B cell (primary cell): ENCODE results near the gene HECA. TPM values are rescaled to one million over a fixed set of nuclear protein-coding genes. Genes with fewer than 3 reads are reported as not detected.

Source experiments
- ATAC-seq: fragments of 200-7000 bp; cut with Tn5 transposase; one replicate; pipeline ENCODE4 v1.10.0; 2021; ENCODE audit warnings: low read depth, mild to moderate bottlenecking, moderate number of reproducible peaks, moderate library complexity
- CTCF ChIA-PET: fragments of 350-600 bp; sonication (Branson Sonifier 250); formaldehyde crosslinking; loops from one replicate; lab custom pipeline; 2021; ENCODE audit warnings: antibody characterized with exemption, inconsistent platforms; lab: Charles Lee
- POLR2A ChIA-PET: fragments of 350-600 bp; sonication (Branson Sonifier 250); formaldehyde crosslinking; loops from one replicate; lab custom pipeline; 2021; ENCODE audit warnings: antibody characterized with exemption; lab: Charles Lee
- DNase-seq: peaks from one replicate; pipeline ENCODE4 v3.0.0; 2013
- H2AFZ ChIP-seq: 2 replicates; pipeline ENCODE4 v1.6.1; 2012; ENCODE audit warnings: mild to moderate bottlenecking, low read depth, low read length; ENCODE audit not compliant: insufficient read depth, poor library complexity, severe bottlenecking
- H3K27ac ChIP-seq, 2 donors: 1 replicate in 1 of 2; 2 replicates in 1 of 2; pipeline ENCODE4 v1.5.1; 2012 to 2013; ENCODE audit warnings: low read length in 2 of 2, mild to moderate bottlenecking in 2 of 2, moderate library complexity in 1 of 2
- H3K27me3 ChIP-seq, 4 experiments: fragments of 200-600 bp in 1 of 4; sonication (generic) in 1 of 4; replicated peaks in 1 of 4; 1 replicate in 2 of 4; 2 replicates in 2 of 4; pipeline versions ENCODE4 v1.6.1 to v1.7.0; 2013 to 2016; ENCODE audit warnings: low read length in 3 of 4, mild to moderate bottlenecking in 2 of 4, mixed read lengths in 1 of 4, moderate library complexity in 1 of 4; ENCODE audit not compliant: insufficient read depth in 4 of 4, control insufficient read depth in 3 of 4; ENCODE audit errors: control extremely low read depth in 1 of 4
- H3K36me3 ChIP-seq, 2 experiments: replicated peaks in 1 of 2; 1 replicate in 1 of 2; 2 replicates in 1 of 2; pipeline versions ENCODE4 v1.6.1 to v1.7.1; 2013; ENCODE audit warnings: low read length in 1 of 2; ENCODE audit not compliant: insufficient read depth in 2 of 2, control insufficient read depth in 1 of 2; ENCODE audit errors: control extremely low read depth in 1 of 2, extremely low read depth in 1 of 2
- H3K4me1 ChIP-seq, 2 donors: fragments of 200-600 bp in 1 of 2; sonication (generic) in 1 of 2; 1 replicate in 1 of 2; 2 replicates in 1 of 2; pipeline versions ENCODE4 v1.5.1 to v1.6.1; 2013 to 2017; ENCODE audit warnings: low read length in 2 of 2; ENCODE audit not compliant: control insufficient read depth in 2 of 2, insufficient read depth in 2 of 2
- H3K4me2 ChIP-seq: replicated peaks from 2 replicates; pipeline ENCODE3; 2012; ENCODE audit warnings: mild to moderate bottlenecking, low read depth, low read length; ENCODE audit not compliant: poor library complexity, severe bottlenecking
- H3K4me3 ChIP-seq, 5 experiments: fragments of 200-600 bp in 1 of 5; sonication (generic) in 1 of 5; 1 replicate in 3 of 5; 2 replicates in 2 of 5; pipeline versions ENCODE4 v1.5.1 to v1.7.0; 2011 to 2016; ENCODE audit warnings: low read length in 4 of 5, mild to moderate bottlenecking in 4 of 5, low read depth in 2 of 5, control low read depth in 1 of 5, moderate library complexity in 1 of 5; ENCODE audit not compliant: insufficient read depth in 1 of 5; ENCODE audit errors: control extremely low read depth in 1 of 5, extremely low read depth in 1 of 5
- H3K79me2 ChIP-seq: fragments of 200-600 bp; sonication (generic); one replicate; pipeline ENCODE4 v1.6.0; 2016; ENCODE audit warnings: low read length; ENCODE audit not compliant: control insufficient read depth, insufficient read depth
- H3K9ac ChIP-seq: fragments of 200-600 bp; sonication (generic); 2 replicates; pipeline ENCODE4 v1.6.1; 2017; ENCODE audit warnings: mild to moderate bottlenecking, low read length, moderate library complexity
- H3K9me3 ChIP-seq, 3 donors: one replicate each; pipeline versions ENCODE4 v1.6.1 to v1.7.1; 2013; ENCODE audit warnings: low read length in 2 of 3; ENCODE audit not compliant: control insufficient read depth in 2 of 3, insufficient read depth in 1 of 3; ENCODE audit errors: control extremely low read depth in 1 of 3
- H4K20me1 ChIP-seq: 2 replicates; pipeline ENCODE4 v1.6.0; 2012; ENCODE audit warnings: mild to moderate bottlenecking, low read length; ENCODE audit not compliant: insufficient read depth, control insufficient read depth, poor library complexity, severe bottlenecking
- H3K27ac Mint-ChIP-seq: one replicate; pipeline ENCODE4 v1.8.0; 2021; ENCODE audit warnings: mixed read lengths
- H3K27me3 Mint-ChIP-seq: one replicate; pipeline ENCODE4 v1.8.0; 2021; ENCODE audit warnings: mixed read lengths
- H3K4me1 Mint-ChIP-seq: one replicate; pipeline ENCODE4 v1.8.0; 2021; ENCODE audit warnings: mixed read lengths
- H3K4me3 Mint-ChIP-seq: one replicate; pipeline ENCODE4 v1.8.0; 2021; ENCODE audit warnings: mixed read lengths
- H3K9me3 Mint-ChIP-seq: one replicate; pipeline ENCODE4 v1.8.0; 2022; ENCODE audit warnings: mixed read lengths; ENCODE audit not compliant: insufficient read depth
- CTCF ChIP-seq: fragments of 200-600 bp; IDR thresholded peaks from one replicate; pipeline ENCODE4 v1.8.0; 2022; ENCODE audit warnings: antibody characterized with exemption, mild to moderate bottlenecking
- EZH2 ChIP-seq: IDR thresholded peaks from 2 replicates; pipeline ENCODE4 v1.6.1; 2012; ENCODE audit warnings: borderline replicate concordance, low read depth, mild to moderate bottlenecking, moderate library complexity, low read length; ENCODE audit not compliant: insufficient read depth, poor library complexity, severe bottlenecking
- intact Hi-C: fragments of 100-400 bp; cut with micrococcal nuclease; formaldehyde crosslinking; loops from one replicate; pipeline ENCODE4 v1.10.0; 2022
- polyA plus RNA-seq: library from polyadenylated mRNA; depleted of rRNA; stranded (reverse); fragments of >200 nt; gene quantifications from 2 replicates; pipeline ENCODE4 v1.2.3, GENCODE V29; 2012
- total RNA-seq, 2 donors: library from RNA; stranded (reverse); fragments of 120-200 nt in 1 of 2; gene quantifications; 1 replicate in 1 of 2; 2 replicates in 1 of 2; pipeline versions ENCODE4 v1.2.3 to v1.2.4, GENCODE V29; 2013 to 2022

Gene HECA
- total and polyA plus RNA-seq, 2 donors (not counting 1 experiment from before 2014, with no cell fraction given) = 19.2 to 50.4 TPM

GRCh38 chr6:139153855-139154254, 19.0 kb downstream of the HECA start:
- ATAC-seq = no peak
- H3K4me3 ChIP-seq = no peak overlapping the region
- H3K4me3 Mint-ChIP-seq = no peak overlapping the region

More at GRCh38 chr6:139153855-139154254, 19.0 kb downstream of the HECA start:
- H3K4me1 ChIP-seq = peaks cover 30 to 37% of the 10 kb centered on the region in 2 donors
- ChIA-PET CTCF (interaction anchor here (1.9 kb wide), 1 partner anchor 16 kb away, joined by 6 read pairs; no protein-coding TSS in a partner anchor), POLR2A (no interaction called here)
- H3K27ac ChIP-seq = no peak overlapping the region
- no peaks in the 10 kb centered on the region for H3K27me3 ChIP-seq
- H3K9me3 Mint-ChIP-seq = no peaks in the 10 kb centered on the region
- DNase-seq = no peak
- intact Hi-C loops = loop anchor here (5.0 kb wide), 1 partner anchor 33 kb away; no protein-coding TSS in a partner anchor
- no peak overlapping the region for H3K9ac ChIP-seq
- TF ChIP-seq EZH2 (no peak), CTCF (no peak)
- no peak overlapping the region for H3K4me2 ChIP-seq
- H3K9me3 ChIP-seq = no peaks in the 10 kb centered on the region
- peaks cover 0 to 17% of the 10 kb centered on the region in 2 experiments for H3K36me3 ChIP-seq
- peaks cover 90% of the 10 kb centered on the region for H4K20me1 ChIP-seq
- H3K79me2 ChIP-seq = peaks cover 95% of the 10 kb centered on the region
- H3K27me3 Mint-ChIP-seq = no peaks in the 10 kb centered on the region
- H3K4me1 Mint-ChIP-seq = peaks cover 68% of the 10 kb centered on the region
- no peak overlapping the region for H3K27ac Mint-ChIP-seq
- H2AFZ ChIP-seq = no peak overlapping the region
